ENCODE results near the gene NAA16. TPM values are rescaled to one million over a fixed set of nuclear protein-coding genes. Genes with fewer than 3 reads are reported as not detected.

The NAA16 gene
- total RNA-seq, 1 donor from 2014 or later: 31.2 TPM

DNA sequence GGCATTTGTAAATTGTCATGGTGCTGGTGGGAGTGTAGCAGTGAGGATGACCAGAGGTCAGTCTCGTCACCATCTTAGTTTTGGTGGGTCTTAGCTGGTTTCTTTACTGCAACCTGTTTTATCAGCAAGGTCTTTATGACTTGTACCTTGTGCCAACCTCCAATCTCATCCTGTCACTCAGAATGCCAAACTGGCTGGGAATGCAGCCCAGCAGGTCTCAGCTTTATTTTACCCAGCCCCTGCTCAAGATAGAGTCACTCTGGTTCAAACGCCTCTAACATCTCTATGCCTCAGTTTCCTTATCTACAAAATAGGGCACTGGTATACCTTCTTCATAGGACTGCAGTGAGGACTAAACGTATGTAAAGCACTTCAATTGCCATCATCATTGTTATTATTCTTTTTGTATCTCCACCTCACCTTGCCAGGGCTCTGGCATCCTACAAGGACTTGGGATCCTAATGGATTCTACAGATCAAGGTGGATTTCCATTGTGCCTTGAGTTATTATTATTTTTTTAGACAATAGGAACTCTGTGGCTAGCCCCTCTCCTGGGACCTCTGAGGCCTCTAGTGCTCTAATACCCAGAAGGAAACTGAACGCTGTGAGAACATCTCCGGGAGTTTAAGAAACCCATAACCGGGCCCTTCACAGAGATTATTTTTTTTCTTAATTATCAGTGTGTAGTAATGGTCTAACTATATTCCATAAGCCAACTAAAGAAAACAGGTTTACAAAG is 77.2 kb downstream of the NAA16 start:
- Mint-ChIP-seq H3K36me3 (ENCODE audit: low read depth) (no peaks in the 10 kb centered on the region), H3K27me3 (no peaks in the 10 kb centered on the region), H3K27ac (no peak overlapping the region), H3K9me3 (no peaks in the 10 kb centered on the region), H3K4me1 (peaks cover 3% of the 10 kb centered on the region), H3K4me3 (no peak overlapping the region)
- intact Hi-C loops (cut with micrococcal nuclease): no loop called here
- DNase-seq: peak; percentile 34

DNA sequence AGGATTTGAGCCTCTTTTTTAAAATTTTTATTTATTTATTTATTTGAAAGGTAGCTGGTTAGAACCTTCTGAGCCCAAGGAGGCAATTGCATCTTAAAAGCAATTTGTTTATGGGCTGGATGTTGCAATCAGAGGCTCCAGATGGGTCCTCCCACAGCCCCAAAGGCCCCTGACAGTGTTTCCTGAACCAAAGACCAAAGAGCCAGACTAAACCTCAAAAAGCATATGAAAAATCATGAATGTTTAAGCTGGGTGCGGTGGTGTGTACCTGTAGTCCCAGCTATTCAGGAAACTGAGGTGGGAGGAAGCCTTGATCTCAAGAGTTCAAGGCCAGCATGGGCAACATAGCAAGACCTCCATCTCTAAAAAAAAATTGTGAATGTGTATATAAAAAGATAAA is 78.5 kb downstream of the NAA16 start:
- DNase-seq: peak; percentile 44
- intact Hi-C loops (cut with micrococcal nuclease): no loop called here
- Mint-ChIP-seq H3K27ac (no peak overlapping the region), H3K4me3 (no peak overlapping the region), H3K27me3 (peaks cover 3% of the 10 kb centered on the region), H3K4me1 (no peaks in the 10 kb centered on the region), H3K9me3 (peaks cover 3% of the 10 kb centered on the region), H3K36me3 (ENCODE audit: low read depth) (no peaks in the 10 kb centered on the region)

DNA sequence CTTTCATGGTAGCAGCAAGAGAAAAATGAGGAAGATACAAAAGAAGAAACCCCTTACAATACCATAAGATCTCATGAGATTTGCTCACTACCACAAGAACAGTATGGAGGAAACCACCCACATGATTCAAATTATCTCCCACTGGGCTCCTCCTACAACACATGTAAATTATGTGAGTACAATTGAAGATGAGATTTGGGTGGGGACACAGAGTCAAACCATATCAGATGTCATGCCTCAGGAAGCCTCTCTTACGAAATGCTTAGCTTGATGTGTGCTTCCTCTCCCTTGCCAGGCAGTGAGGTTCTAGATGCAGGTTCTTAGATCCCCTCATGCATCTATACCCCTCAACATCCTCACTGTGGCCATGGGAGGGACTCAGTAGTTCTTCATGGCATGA is 83.1 kb downstream of the NAA16 start:
- H3K4me1 Mint-ChIP-seq: no peaks in the 10 kb centered on the region
- intact Hi-C loops (cut with micrococcal nuclease): no loop called here
- H3K27ac Mint-ChIP-seq: no peak overlapping the region
- H3K27me3 Mint-ChIP-seq: peaks cover 3% of the 10 kb centered on the region
- H3K4me3 Mint-ChIP-seq: no peak overlapping the region
- DNase-seq: peak; percentile 50
- peaks cover 3% of the 10 kb centered on the region for H3K9me3 Mint-ChIP-seq
- no peaks in the 10 kb centered on the region for H3K36me3 Mint-ChIP-seq (ENCODE audit: low read depth)

DNA sequence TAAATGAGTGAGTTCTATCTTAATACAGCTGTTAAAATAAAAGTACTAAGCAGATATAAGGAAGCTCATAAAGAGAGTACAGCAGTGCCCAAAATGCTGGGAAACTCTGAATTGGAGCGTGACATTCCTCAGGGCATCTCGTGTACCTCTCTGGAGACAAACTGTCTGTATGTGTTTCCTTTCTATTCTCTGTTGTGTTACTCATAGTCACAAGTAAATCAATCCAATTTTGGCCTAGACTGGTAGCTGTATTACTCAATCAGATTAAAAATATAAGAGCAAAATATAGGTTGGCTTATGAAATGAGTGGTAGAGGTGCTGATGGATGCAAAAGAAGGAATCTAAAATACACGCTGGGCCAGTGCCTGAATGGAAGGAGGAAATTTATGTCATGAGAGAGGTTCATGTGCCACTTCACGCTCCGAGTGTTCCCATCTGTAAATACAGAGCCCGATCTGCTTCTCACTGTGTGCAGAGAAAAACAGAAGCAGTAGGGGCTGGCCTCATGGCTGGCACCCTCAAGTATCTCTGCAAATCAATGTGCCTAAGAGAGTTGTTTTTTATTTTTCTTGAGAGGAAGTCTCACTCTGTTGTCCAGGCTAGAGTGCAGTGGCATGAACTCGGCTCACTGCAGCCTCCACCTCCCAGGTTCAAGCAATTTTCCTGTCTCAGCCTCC is 87.6 kb downstream of the NAA16 start:
- no peak overlapping the region for H3K27ac Mint-ChIP-seq

DNA sequence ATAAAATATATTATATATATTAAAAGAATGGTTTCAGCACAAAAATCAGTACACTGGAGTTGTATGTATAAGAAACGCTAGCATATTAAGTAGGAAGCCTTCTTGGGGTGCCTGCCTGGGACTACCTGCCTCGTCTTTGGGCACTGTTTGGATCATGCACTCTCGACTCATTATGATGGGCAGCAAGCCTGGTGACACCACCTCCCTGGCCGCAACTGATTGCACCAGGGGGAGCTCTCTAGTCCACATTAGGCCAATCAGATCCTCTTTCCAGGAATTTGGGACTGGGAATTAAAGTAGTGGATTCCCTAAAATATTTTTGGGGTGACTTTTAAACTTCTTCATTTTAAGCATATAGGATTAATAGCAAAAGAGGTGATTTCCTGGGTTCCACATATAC is 90.3 kb downstream of the NAA16 start:
- Mint-ChIP-seq H3K27ac (no peak overlapping the region), H3K27me3 (peaks cover 6% of the 10 kb centered on the region), H3K4me3 (no peak overlapping the region), H3K9me3 (no peaks in the 10 kb centered on the region), H3K4me1 (no peaks in the 10 kb centered on the region), H3K36me3 (ENCODE audit: low read depth) (no peaks in the 10 kb centered on the region)
- intact Hi-C loops (cut with micrococcal nuclease): loop anchor here (1.0 kb wide), 1 partner anchor 25 kb away; no protein-coding TSS in a partner anchor
- DNase-seq: peak; percentile 55

More for the DNA sequence above, 87.6 kb downstream of the NAA16 start:
- Mint-ChIP-seq H3K9me3 (peaks cover 2% of the 10 kb centered on the region), H3K27me3 (peaks cover 1% of the 10 kb centered on the region), H3K36me3 (ENCODE audit: low read depth) (no peaks in the 10 kb centered on the region), H3K4me3 (no peak overlapping the region), H3K4me1 (no peaks in the 10 kb centered on the region)
- intact Hi-C loops (cut with micrococcal nuclease): no loop called here
- peak; percentile 63 for DNase-seq

DNA sequence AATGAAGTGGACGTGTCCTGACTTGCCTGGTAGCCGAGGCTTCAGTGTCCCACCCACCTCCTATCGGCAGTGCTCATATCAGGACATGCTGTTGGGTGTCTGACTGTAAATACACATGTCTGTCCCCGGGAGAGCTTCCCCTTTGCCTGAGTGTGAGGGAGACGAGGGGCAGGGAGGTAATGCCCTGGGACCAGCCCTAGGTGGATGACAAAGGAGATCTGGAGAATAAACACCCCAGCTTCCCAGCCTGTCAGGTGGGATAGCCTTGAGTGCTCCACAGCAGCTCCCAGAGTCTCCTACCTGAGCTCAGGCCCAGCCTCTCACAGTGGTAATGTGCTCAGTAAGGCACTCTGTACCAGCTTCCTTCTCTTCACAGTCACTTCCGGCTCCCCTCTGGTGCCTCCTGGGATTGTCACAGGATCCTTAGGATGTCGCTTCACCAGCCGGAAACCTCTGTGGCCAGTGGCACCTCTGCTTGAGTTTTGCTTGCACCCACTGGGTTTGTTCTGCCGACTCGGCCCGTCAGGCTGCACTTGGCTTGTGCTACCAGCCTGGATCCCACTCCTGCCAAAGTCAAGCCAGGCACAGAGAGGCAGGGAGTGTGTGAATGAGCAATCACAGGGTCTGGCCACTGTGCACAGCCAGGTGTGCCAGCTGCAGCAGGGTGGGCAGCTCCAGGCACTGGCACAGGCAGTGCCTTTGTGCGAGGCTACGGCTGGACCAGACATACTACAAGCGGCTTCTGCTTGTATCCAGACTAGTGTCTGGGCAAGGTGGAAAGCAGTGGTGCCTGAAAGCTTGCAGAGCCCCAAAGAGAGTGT is 91.8 kb downstream of the NAA16 start:
- no peak overlapping the region for H3K27ac Mint-ChIP-seq
- intact Hi-C loops (cut with micrococcal nuclease): loop anchor here (2.0 kb wide), 1 partner anchor 52 kb away; no protein-coding TSS in a partner anchor
- H3K27me3 Mint-ChIP-seq: peaks cover 9% of the 10 kb centered on the region
- H3K9me3 Mint-ChIP-seq: no peaks in the 10 kb centered on the region
- no peaks in the 10 kb centered on the region for H3K36me3 Mint-ChIP-seq (ENCODE audit: low read depth)
- DNase-seq: peak; percentile 67
- H3K4me3 Mint-ChIP-seq: no peak overlapping the region
- H3K4me1 Mint-ChIP-seq: no peaks in the 10 kb centered on the region

DNA sequence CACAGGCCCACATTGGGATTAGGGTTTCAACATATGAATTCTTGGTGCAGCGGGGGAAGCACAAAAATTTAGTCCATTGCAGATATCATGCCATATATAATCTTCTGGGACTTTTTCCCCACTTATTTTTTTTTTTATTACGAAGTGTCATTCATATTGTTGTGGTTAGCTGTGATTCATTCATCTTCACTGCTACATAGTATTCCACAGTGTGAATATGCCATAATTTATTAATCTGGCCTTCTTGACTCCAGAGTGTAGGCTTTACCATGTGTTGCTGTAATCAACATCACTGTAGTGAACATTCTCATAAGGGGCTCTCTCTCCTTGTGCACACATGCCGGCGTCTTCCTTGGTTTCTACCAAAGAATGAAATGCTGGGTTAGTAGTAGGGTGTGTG is 92.9 kb downstream of the NAA16 start:
- Mint-ChIP-seq H3K4me1 (no peaks in the 10 kb centered on the region), H3K27me3 (peaks cover 9% of the 10 kb centered on the region), H3K27ac (no peak overlapping the region), H3K4me3 (no peak overlapping the region), H3K36me3 (ENCODE audit: low read depth) (no peaks in the 10 kb centered on the region), H3K9me3 (no peaks in the 10 kb centered on the region)
- peak; percentile 45 for DNase-seq
- intact Hi-C loops (cut with micrococcal nuclease): loop anchor here (2.0 kb wide), 1 partner anchor 51 kb away; no protein-coding TSS in a partner anchor

DNA sequence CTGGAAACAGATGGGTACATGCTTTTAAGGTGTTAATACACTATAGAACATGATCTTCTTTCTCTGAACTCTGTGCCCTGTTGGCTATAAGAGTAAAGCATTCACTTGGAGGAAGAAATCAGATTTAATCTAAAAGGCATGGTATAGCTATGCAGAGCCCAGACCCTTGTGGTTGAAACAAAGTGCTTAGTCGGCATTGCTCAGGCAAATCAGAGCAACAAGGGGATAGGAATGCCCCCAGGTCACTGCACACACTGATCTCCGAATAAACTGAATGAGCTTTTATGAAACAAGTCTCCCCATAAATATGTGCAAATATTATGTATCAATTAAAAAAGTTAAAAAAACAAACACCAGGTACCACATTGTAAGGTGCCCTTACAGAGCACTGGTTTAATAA is 94.3 kb downstream of the NAA16 start:
- Mint-ChIP-seq H3K27ac (no peak overlapping the region), H3K36me3 (ENCODE audit: low read depth) (no peaks in the 10 kb centered on the region), H3K9me3 (no peaks in the 10 kb centered on the region), H3K4me1 (no peaks in the 10 kb centered on the region), H3K4me3 (no peak overlapping the region), H3K27me3 (peaks cover 11% of the 10 kb centered on the region)
- DNase-seq: peak; percentile 34
- intact Hi-C loops (cut with micrococcal nuclease): no loop called here

DNA sequence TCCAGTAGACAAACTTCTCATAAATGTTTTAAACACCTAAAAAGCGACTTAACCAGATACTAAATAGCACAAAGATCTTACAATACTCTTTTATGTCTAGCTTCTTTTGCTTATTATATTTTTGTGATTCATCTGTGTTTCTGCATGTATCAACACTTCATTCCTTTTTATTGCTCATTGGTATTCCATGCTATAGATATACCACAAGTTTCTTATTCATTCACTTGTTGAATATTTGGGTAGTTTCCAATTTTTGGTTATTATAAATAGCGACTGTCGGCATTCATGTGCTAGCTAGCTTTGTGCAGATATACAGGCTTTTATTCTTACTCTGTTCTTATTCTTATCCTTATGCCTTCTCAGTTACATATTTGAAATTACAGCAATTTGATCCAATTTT is 96.3 kb downstream of the NAA16 start:
- Mint-ChIP-seq H3K27ac (no peak overlapping the region), H3K36me3 (ENCODE audit: low read depth) (no peaks in the 10 kb centered on the region), H3K27me3 (peaks cover 11% of the 10 kb centered on the region), H3K4me1 (no peaks in the 10 kb centered on the region), H3K9me3 (no peaks in the 10 kb centered on the region), H3K4me3 (no peak overlapping the region)
- intact Hi-C loops (cut with micrococcal nuclease): no loop called here
- DNase-seq: no peak

DNA sequence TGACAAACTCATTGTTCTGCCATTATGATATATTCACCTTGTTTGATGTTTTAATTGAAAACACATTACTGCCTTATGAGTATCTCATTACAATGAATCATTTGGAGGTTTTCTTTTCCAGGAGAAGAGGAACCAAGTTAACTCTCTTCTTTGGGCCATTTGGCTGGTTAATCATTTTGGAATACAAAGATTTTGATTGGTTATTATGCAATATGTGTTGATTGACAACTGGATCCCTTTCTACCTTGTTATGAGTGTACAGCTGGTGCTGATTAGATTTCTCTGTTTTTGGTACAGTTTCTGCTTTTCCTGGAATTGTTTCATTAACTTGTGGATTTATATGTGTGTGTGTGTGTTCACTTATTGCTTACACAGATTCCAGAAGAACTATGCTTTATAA is 97.1 kb downstream of the NAA16 start:
- Mint-ChIP-seq H3K27ac (no peak overlapping the region), H3K9me3 (no peaks in the 10 kb centered on the region), H3K4me3 (no peak overlapping the region), H3K27me3 (peaks cover 13% of the 10 kb centered on the region), H3K4me1 (no peaks in the 10 kb centered on the region), H3K36me3 (ENCODE audit: low read depth) (no peaks in the 10 kb centered on the region)
- no peak for DNase-seq
- intact Hi-C loops (cut with micrococcal nuclease): no loop called here

DNA sequence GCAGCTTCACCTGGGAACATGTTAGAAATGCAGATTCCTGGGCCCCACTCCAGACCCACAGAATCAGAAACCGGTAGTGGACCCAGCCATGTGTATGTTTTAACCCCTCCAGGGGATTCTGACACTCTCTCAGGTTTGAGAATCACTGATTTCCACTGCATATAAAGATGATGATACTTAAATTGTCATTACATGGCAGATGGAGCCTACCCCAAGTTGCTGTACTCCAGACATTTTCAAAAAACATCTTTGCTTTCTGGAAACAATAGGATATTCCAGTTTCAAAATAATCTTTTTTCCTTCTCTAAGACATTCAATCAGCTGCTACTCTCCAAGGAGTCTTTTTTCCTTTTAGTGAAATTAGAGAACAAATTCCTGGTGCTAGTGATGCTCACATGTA is 97.7 kb downstream of the NAA16 start:
- Mint-ChIP-seq H3K27ac (no peak overlapping the region), H3K4me3 (no peak overlapping the region), H3K4me1 (no peaks in the 10 kb centered on the region), H3K9me3 (no peaks in the 10 kb centered on the region), H3K36me3 (ENCODE audit: low read depth) (no peaks in the 10 kb centered on the region), H3K27me3 (peaks cover 13% of the 10 kb centered on the region)
- peak; percentile 40 for DNase-seq
- intact Hi-C loops (cut with micrococcal nuclease): no loop called here

DNA sequence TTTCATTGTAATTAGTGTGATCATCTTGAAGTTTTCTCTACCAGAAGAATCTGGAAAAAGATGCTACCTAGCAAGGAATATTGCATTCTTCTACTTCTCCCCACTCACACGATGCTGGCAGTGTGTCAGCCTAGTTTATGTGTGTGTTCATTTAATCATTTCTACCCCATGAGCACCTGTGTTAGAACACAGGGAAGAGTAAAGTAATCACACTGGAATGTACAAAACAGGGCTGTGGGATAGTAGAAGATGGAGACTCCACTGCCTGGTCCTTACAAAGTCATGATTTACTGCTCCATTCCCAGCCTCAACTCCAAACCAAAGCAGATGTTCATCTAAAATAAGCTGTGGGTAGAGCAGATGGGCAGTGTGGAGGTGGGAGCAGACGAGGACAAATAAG is 98.5 kb downstream of the NAA16 start:
- DNase-seq: no peak
- H3K27me3 Mint-ChIP-seq: peaks cover 13% of the 10 kb centered on the region
- no peak overlapping the region for H3K27ac Mint-ChIP-seq
- no peaks in the 10 kb centered on the region for H3K4me1 Mint-ChIP-seq
- H3K9me3 Mint-ChIP-seq: no peaks in the 10 kb centered on the region
- H3K36me3 Mint-ChIP-seq (ENCODE audit: low read depth): no peaks in the 10 kb centered on the region
- no peak overlapping the region for H3K4me3 Mint-ChIP-seq
- intact Hi-C loops (cut with micrococcal nuclease): loop anchor here (2.0 kb wide), 1 partner anchor 243 kb away; no protein-coding TSS in a partner anchor

DNA sequence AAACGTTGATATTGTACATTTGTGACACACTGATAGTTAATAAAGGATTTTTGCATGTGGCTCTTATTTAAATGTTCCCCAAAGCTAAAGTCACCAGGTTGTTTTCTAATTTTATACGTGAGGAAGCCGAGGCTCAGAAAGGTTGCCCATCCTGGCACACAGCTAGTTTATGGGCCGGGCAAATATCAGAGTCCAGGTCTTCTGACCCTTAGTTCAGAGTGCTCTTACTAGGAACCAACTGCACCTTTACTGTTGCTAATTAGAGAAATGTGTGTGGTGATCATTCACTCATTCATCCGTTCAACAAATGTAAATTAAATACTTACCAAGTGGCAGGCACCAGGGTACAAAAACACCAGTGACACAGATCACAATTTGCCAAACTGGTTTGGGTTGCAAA is 100.0 kb downstream of the NAA16 start:
- H3K27ac Mint-ChIP-seq: no peak overlapping the region
- no peak overlapping the region for H3K4me3 Mint-ChIP-seq
- intact Hi-C loops (cut with micrococcal nuclease): loop anchor here (1.0 to 2.0 kb wide), 2 partner anchors 242 to 699 kb away; no protein-coding TSS in a partner anchor
- DNase-seq: peak; percentile 37
- H3K9me3 Mint-ChIP-seq: no peaks in the 10 kb centered on the region
- no peaks in the 10 kb centered on the region for H3K36me3 Mint-ChIP-seq (ENCODE audit: low read depth)
- no peaks in the 10 kb centered on the region for H3K4me1 Mint-ChIP-seq
- H3K27me3 Mint-ChIP-seq: peaks cover 13% of the 10 kb centered on the region

DNA sequence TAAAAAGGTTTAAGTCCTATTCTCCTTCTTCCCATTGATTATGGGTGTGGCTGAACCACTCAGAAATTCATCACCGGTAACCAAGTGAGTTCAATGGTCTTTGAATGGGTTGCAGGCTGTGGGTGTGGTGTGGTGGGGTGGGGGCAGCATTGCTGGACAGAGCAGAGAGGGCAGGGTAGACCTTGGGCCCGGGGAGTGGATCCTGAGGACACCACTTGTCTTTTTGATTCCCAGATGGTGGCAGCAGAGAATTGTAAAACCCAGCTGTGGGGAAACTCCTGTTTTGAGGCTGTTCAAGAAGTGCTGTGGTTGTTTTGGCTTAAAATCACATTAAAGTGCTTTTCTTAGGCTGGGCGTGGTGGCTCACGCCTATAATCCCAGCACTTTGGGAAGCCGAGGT is 100.5 kb downstream of the NAA16 start:
- Mint-ChIP-seq H3K27ac (no peak overlapping the region), H3K4me3 (no peak overlapping the region), H3K27me3 (peaks cover 9% of the 10 kb centered on the region), H3K9me3 (no peaks in the 10 kb centered on the region), H3K36me3 (ENCODE audit: low read depth) (no peaks in the 10 kb centered on the region), H3K4me1 (no peaks in the 10 kb centered on the region)
- peak; percentile 72 for DNase-seq
- intact Hi-C loops (cut with micrococcal nuclease): loop anchor here (1.0 to 2.0 kb wide), 2 partner anchors 241 to 699 kb away; no protein-coding TSS in a partner anchor

All from activated CD4-positive, alpha-beta T cell treated with anti-CD3 and anti-CD28 coated beads, Interleukin-2, amount 10 ng/mL, durations not matched to agents 24 days and 14 days (primary cell).